Right lobe of liver (tissue), 4 donors: ENCODE data around the gene COL27A1.

Source experiments
- CTCF ChIP-seq, 4 donors: fragments of 200-600 bp in 3 of 4; fragments of 450-650 bp in 1 of 4; IDR thresholded peaks; one replicate each; pipeline versions ENCODE4 v1.5.1 to v1.8.0; 2016 to 2022; ENCODE audit warnings: antibody characterized with exemption in 4 of 4, mild to moderate bottlenecking in 2 of 4
- POLR2A ChIP-seq: fragments of 450-650 bp; IDR thresholded peaks from one replicate; pipeline ENCODE4 v1.6.1; 2017; ENCODE audit warnings: antibody characterized with exemption, mild to moderate bottlenecking
- donor health status: DM: no; HTN: no; CAD: no.
- donor health status: DM: no; HTN: no; CAD: no.
- donor health status: DM: no; HTN: yes; CAD: no.

DNA sequence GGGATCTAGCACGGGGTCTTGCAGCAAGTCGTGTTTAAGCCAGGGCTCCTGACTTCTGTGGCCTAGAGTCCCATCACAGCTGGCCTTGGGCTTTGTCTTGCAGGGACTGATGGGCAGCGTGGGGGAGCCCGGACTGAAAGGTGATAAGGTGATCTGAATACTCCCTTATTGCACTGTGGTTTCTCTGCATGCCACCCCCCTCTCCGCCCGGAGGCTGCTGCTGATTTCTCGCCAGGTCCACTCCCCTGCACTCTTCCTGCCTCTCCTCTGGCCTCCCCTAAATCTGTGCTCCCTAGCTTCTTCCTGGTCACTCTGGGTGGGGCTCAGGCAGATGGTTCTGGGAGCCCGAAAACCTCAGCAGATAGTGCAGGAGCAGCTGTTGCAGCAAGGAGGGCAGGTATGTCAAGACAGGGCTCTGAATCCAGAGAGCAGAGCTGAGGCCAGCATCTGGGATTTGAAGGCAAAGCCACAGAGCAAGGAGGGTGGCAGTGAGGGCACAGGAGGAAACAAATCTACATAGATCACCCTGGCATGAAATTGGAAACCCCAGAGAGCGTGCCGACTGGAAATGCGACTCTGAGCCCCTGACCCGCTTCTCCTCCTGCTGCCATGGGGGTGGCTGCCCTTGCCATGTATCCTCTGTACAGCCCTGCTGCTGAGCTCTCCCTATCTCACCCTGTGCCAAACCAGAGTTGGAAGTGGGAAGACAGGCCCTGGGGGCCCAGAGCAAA lies 76.5 kb downstream of the COL27A1 start:
- TF ChIP-seq POLR2A, result no peak
- no peak for TF ChIP-seq CTCF (IDR thresholded peaks at IDR 0.05)
